ENCODE data around the gene TRIM66.

- TF ChIP-seq CTCF (conservative IDR thresholded peaks at IDR 0.05; ENCODE audit: low read depth in 2 of 2) (no peak), POLR2AphosphoS5 (IDR thresholded peaks at IDR 0.05; ENCODE audit: low read depth) (no peak), CREB1 (CRISPR knock-in tag; IDR thresholded peaks at IDR 0.05; ENCODE audit: low read depth) (no peak), ETS1 (IDR thresholded peaks at IDR 0.05) (no peak), EZH2 (IDR thresholded peaks at IDR 0.05; ENCODE audit: low read depth, unreplicated experiment) (no peak), REST (IDR thresholded peaks at IDR 0.05; ENCODE audit: unreplicated experiment) (no peak), EZH2phosphoT487 (IDR thresholded peaks at IDR 0.05; ENCODE audit: unreplicated experiment) (no peak), JUNB (IDR thresholded peaks at IDR 0.05; ENCODE audit: unreplicated experiment) (no peak), ZNF462 (CRISPR knock-in tag; IDR thresholded peaks at IDR 0.05) (no peak), NANOG (IDR thresholded peaks at IDR 0.05; ENCODE audit: borderline replicate concordance) (no peak), ZNF331 (CRISPR knock-in tag; IDR thresholded peaks at IDR 0.05; ENCODE audit: low read depth) (no peak)
Observed at GRCh38 chr11:8724682-8725081, 42.2 kb upstream of the TRIM66 start.
